Astrocyte (in vitro differentiated cells and primary cell): Measurements from ENCODE around the gene FAM222B.

ENCODE experiments used
- EZH2 ChIP-seq: IDR thresholded peaks from 2 replicates; pipeline ENCODE4 v1.6.1; 2012; ENCODE audit warnings: mild to moderate bottlenecking, low read length, inconsistent platforms; ENCODE audit not compliant: insufficient read depth
- TF ChIP-seq, protein P1 (sequence below): IDR thresholded peaks from 2 replicates; pipeline ENCODE4 v1.5.1; 2011; ENCODE audit warnings: low read depth, mild to moderate bottlenecking, inconsistent platforms, low read length, moderate library complexity; ENCODE audit not compliant: insufficient read depth

DNA sequence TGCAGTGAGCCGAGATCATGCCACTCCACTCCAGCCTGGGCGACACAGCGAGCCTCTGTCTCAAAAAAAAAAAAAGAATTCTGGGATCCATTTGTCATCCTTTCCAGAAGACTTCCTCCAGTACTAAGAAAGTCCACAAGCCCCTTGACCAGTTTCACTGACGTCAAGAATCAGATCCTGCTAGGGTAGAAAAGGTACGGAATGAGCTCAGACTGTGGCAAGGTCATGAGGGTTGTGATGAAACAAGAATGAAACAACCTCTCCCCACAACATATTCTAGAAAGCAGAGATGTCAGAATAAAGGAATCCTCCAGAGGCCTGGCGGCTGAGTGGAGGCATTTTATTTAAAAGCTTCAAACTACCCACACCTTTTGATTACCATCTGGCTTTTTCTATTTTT, 68.9 kb downstream of the FAM222B start:
- TF ChIP-seq, protein P1, sequence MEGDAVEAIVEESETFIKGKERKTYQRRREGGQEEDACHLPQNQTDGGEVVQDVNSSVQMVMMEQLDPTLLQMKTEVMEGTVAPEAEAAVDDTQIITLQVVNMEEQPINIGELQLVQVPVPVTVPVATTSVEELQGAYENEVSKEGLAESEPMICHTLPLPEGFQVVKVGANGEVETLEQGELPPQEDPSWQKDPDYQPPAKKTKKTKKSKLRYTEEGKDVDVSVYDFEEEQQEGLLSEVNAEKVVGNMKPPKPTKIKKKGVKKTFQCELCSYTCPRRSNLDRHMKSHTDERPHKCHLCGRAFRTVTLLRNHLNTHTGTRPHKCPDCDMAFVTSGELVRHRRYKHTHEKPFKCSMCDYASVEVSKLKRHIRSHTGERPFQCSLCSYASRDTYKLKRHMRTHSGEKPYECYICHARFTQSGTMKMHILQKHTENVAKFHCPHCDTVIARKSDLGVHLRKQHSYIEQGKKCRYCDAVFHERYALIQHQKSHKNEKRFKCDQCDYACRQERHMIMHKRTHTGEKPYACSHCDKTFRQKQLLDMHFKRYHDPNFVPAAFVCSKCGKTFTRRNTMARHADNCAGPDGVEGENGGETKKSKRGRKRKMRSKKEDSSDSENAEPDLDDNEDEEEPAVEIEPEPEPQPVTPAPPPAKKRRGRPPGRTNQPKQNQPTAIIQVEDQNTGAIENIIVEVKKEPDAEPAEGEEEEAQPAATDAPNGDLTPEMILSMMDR: no peak
- no peak for TF ChIP-seq EZH2
